Measurements from ENCODE around the gene NCOA3.
A peak's percentile ranks its signal among the peaks of the same experiment; 100 is the strongest.

NCOA3 gene

GRCh38 chr20:47687095-47687987, 185.7 kb downstream of the NCOA3 start:
- no peak for DNase-seq

- peak; percentile 62 for DNase-seq
Observed at GRCh38 chr20:47688385-47689381, 187.0 kb downstream of the NCOA3 start.

GRCh38 chr20:47689731-47690130, 188.0 kb downstream of the NCOA3 start:
- no peak for DNase-seq

DNA sequence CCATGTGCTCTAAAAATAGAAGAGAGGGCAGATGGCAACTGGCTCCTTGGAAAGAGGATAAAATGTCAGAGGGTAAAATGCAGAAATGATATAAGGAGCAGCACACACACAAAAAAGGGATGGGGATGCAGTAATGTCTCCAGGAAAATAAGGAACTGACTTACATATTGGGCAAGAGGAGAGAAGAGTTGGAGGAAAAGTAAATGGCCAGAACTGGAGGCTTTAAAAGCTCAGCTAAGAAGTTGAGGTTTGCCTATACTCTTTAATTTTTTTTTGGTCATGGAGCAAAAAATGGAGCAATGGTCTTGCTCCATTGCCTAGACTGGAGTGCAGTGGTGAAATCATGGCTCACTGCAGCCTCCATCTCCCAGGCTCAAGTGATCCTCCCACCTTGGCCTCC, 189.9 kb downstream of the NCOA3 start:
- peak; percentile 40 for DNase-seq

DNA sequence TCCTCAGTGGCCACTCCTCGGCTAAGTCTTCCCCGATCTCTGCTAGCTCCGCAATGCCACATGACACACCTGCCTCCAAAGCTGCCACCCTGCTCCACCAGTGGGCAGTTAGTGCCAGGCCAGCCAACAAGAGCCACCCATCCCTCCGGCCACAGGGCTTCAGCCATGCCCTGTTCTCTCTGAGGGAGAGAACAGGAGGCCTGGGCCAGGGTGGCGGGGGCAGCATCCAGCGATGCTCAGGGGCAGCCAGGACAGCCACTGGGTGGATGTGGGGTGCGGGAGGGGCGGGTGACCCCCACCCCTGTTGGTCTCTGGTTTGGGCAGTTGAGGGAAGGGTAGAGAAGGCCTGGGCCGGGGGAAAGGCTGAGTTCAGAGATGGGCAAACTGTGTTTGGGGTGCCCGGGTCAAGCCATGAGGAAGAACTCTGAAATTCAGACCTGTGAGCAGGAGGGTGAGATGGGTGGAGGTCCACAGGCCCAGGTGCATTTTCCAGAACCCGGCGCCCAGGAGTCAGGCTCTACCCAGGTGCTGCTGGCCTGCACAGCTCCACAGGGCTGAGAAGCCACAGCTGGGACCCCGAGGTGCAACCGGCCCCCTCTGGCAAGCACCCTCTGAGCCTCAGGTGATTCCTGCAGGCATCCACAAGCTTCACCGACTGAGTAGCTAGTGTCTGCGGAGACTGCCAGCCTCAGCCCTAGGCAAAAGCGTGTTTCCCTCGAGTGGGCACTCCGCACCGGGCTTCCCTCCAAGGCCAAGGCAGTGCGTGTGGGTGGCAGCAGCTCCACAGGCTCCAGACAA, 192.5 kb downstream of the NCOA3 start:
- DNase-seq = no peak

DNA sequence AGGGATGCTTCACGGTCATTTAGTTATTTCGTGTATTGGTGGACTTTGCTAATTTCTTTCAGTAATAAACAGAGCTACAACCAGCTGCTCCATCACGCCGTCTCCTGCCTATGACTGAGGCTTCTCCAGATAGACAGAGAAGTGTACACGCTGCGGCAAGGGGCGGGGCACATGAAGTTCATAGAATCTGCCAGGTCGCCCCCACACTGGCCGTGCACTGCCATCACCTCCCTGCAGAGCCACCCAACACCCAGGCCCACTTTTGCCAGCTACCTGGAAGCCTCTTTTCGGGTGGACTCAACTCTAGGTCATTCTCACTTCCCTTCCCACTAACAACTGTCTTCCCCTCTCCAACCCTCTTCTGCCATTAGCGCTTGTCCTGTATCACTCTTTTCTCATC, 195.2 kb downstream of the NCOA3 start:
- DNase-seq = no peak

DNA sequence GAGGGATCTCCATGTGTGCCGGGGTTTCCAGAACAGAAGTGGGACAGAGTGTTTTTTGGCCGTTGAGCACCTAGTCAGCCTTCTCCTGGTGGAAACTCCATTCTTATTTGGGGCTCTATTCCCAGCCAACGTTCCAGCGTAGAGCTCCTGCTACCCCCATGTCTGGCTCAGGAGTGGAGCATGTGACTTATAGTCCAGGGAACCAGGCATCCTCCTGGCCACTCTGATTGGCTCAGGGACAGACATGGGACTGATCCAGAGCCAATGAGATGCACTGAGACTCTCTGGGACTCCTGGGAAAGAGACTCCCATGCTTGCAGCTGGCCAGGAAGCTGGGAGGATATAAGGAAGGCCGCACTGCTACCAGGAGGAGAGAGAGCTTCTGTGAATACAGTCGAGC, 196.5 kb downstream of the NCOA3 start:
- no peak for DNase-seq

DNA sequence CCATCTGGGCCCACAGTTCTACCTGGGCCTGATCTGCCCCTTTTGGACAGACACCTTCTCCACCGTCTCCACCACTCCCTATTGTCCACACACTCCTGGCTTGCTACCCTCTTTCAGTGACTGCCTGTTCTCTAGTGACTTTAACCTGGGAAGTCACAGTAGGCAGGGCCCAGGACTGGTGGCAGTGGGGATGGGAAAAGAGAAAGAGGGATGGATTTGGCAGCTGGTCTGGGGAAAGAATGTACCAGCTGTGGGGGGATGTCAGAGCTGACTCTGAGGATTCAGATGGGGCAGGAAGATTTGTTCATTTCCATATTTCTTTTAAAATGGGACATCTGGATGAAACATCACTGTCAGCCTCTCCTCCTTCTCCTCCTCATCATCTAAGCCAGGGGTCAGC, 198.1 kb downstream of the NCOA3 start:
- no peak for DNase-seq

- no peak for DNase-seq
Observed at GRCh38 chr20:47700327-47700726, 198.6 kb downstream of the NCOA3 start.

DNA sequence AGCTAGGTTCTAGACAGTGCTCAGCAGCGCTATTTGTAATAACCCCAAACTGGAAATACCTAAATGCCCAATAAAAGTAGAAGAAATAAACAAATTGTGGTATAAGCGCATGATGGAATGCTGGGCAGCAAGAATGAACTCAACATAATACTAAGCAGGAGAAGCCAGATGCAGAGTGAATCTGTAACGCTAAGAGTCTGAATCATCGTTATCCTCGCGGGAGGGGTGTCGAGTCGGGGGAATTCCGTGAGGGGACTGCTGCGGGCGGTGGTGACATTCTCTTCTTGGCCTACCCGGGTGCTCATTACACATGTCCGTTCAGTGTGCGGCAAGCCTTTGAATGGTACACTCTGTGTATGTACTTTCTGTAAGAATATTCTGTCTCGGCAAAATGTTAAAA, 199.9 kb downstream of the NCOA3 start:
- peak; percentile 54 for DNase-seq

DNA sequence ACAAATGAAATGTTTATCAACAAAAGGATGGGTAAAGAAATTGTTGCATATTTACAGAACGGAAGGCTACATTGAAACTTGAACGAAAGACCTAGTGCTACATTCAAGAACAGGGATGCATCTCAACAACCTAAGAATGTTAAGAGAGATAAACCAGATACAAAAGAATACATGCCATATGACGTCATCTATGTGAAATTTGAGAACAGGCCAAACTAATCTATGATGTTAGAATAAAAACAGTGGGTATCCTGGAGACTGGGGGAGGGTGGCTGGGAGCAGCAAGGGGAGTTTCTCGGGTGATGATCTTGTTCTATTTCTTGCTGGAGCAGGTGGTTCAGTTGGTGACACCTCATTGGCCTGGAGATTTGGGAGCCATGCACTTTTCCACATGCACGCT, 202.1 kb downstream of the NCOA3 start:
- DNase-seq = peak; percentile 50

DNA sequence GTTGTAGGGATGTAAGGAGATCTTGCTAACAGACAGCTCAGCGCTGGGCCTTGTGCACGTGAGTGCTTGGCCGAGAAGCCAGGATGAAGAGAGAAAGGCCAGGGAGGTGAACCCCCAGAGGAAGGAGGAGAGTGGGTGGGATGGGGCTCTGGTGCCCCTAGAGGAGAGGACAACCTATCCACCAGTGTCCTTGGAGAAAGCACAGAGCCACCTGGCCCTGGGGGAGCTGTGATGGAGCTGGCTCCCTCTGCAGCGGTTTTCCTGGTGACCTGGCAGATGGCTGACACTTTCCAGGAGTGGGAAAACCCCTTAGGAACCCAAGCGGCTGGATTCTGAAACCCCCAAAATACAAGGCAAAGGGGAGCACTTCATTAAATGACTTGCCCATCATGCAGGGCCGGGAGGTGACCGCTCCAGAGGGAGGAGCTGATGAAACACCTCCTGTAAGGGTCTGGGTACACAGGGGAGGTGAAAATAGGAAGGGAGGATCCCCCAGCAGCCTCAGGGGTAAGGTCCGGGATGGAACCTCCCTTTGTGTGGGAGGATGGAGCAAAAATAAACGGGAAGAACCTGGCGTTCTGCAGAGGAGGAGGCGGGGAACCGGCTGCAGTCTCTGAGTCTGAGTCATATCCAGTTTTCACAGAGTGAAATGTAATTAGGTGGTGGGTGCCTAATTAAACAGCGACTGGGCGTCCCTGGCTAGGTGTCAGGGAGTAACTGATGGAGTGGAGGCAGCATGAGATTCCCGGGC, 203.2 kb downstream of the NCOA3 start:
- DNase-seq = peak; percentile 21

DNA sequence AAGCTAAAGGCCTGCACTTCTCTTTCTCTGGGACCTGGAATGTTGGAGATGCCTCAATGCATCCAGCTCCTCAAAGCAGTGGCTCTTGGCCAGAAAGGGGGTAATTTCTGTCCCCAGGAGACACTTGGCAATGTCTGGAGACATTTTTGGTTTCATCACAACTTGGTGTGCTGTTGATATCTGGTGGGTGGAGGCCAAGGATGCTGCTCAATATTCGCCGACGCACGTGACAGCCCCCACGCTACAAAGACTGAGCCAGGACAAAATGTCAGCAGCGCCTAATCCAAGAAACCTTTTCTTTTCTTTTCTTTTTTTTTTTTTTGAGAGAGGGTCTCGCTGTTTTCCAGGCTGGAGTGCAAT, 203.8 kb downstream of the NCOA3 start:
- peak; percentile 25 for DNase-seq

DNA sequence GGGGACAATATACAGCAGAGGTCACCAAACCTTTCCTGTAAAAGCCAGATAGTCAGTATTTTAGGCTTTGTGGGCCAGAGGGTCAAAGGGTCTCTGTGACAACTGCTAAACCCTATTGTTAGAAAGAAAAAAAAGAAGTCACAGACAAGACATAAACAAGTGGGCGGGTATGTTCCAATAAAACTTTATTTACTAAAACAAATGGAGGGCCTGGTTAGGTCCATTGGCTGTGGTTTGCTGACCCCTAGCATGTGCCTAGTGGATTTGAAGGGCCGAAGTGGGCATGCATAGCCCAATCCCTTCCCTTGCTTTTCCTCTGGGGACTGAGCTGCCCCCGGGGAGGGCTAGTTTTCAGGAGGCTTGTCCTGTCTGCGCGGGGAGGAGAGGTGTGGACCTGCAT, 204.7 kb downstream of the NCOA3 start:
- DNase-seq = no peak
